Caco-2 (cell line): Measurements from ENCODE around the gene RFX1. TPM values are rescaled to one million over a fixed set of nuclear protein-coding genes. Genes with fewer than 3 reads are reported as not detected.
"Not testable (repeated sequence)": the region's sequence is repeated elsewhere in the genome, so short reads cannot be mapped to it uniquely, and the experiment has no call there.

Experiments used
- BruUV-seq: library from RNA; stranded (reverse); fragments of 400-500 nt; replicated peaks from 2 replicates; lab custom pipeline; 2021; lab: Mats Ljungman, UMichigan
- CTCF ChIA-PET: fragments of 300-600 bp; sonication (Branson Sonifier 250); formaldehyde crosslinking; loops from one replicate; lab custom pipeline; 2022; ENCODE audit warnings: antibody characterized with exemption; lab: Charles Lee
- POLR2A ChIA-PET: fragments of 300-600 bp; sonication (Branson Sonifier 250); formaldehyde crosslinking; loops from one replicate; lab custom pipeline; 2022; ENCODE audit warnings: antibody characterized with exemption; lab: Charles Lee
- DNase-seq, 2 experiments: peaks; one replicate each; pipeline versions ENCODE4 v3.0.0 to v3.0.0-alpha.2; 2020 to 2022
- H3K27me3 ChIP-seq: replicated peaks from 2 replicates; pipeline ENCODE4 v1.6.0; 2011; ENCODE audit warnings: low read length; ENCODE audit not compliant: control insufficient read depth, insufficient read depth
- H3K36me3 ChIP-seq: 2 replicates; pipeline ENCODE4 v1.5.1; 2011; ENCODE audit warnings: low read length; ENCODE audit not compliant: control insufficient read depth, insufficient read depth
- H3K4me1 ChIP-seq: fragments of 250-450 bp; sonication (Bioruptor Pico); 2 replicates; pipeline ENCODE4 v1.5.1; 2020; ENCODE audit warnings: mild to moderate bottlenecking
- H3K4me3 ChIP-seq: 2 replicates; pipeline ENCODE4 v1.5.1; 2011; ENCODE audit warnings: low read depth, mild to moderate bottlenecking, control low read depth, low read length
- H3K9me3 ChIP-seq: fragments of 250-450 bp; sonication (Bioruptor Pico); 2 replicates; pipeline ENCODE4 v1.5.1; 2020; ENCODE audit warnings: mild to moderate bottlenecking, moderate library complexity
- H3K27ac Mint-ChIP-seq: one replicate; pipeline ENCODE4 v1.8.0; 2022; ENCODE audit warnings: mixed read lengths; ENCODE audit not compliant: unreplicated experiment
- H3K27me3 Mint-ChIP-seq: one replicate; pipeline ENCODE4 v1.8.0; 2022; ENCODE audit warnings: mixed read lengths; ENCODE audit not compliant: insufficient read depth, unreplicated experiment
- H3K36me3 Mint-ChIP-seq: one replicate; pipeline ENCODE4 v1.8.0; 2022; ENCODE audit warnings: mild to moderate bottlenecking, mixed read lengths; ENCODE audit not compliant: insufficient read depth, unreplicated experiment
- H3K4me1 Mint-ChIP-seq: one replicate; pipeline ENCODE4 v1.8.0; 2022; ENCODE audit warnings: low read depth, mixed read lengths; ENCODE audit not compliant: unreplicated experiment
- H3K4me3 Mint-ChIP-seq: one replicate; pipeline ENCODE4 v1.8.0; 2022; ENCODE audit warnings: mild to moderate bottlenecking, moderate library complexity, mixed read lengths; ENCODE audit not compliant: unreplicated experiment
- H3K9me3 Mint-ChIP-seq: one replicate; pipeline ENCODE4 v1.8.0; 2022; ENCODE audit warnings: mixed read lengths; ENCODE audit not compliant: unreplicated experiment
- CTCF ChIP-seq, 2 experiments: fragments of 200-600 bp in 1 of 2; IDR thresholded peaks; 1 replicate in 1 of 2; 2 replicates in 1 of 2; pipeline versions ENCODE4 v1.5.1 to v1.8.0; 2011 to 2022; ENCODE audit warnings: antibody characterized with exemption in 1 of 2, control low read depth in 1 of 2, inconsistent platforms in 1 of 2, low read depth in 1 of 2, low read length in 1 of 2, mild to moderate bottlenecking in 1 of 2, moderate library complexity in 1 of 2; ENCODE audit not compliant: insufficient read depth in 1 of 2, severe bottlenecking in 1 of 2, unreplicated experiment in 1 of 2
- intact Hi-C: fragments of 100-400 bp; cut with micrococcal nuclease; formaldehyde crosslinking; loops from one replicate; pipeline ENCODE4 v1.10.0; 2022; ENCODE audit not compliant: unreplicated experiment
- total RNA-seq: library from RNA; stranded (reverse); gene quantifications from 2 replicates; pipeline ENCODE4 v1.2.3, GENCODE V29; 2022

RFX1 gene
- total RNA-seq, 1 experiment from 2014 or later: 11.5 TPM

- intact Hi-C loops: no loop called here
- Histone ChIP-seq H3K4me3 (no peak overlapping the region), H3K27me3 (no peaks in the 10 kb centered on the region), H3K4me1 (no peaks in the 10 kb centered on the region), H3K9me3 (no peaks in the 10 kb centered on the region), H3K36me3 (no peaks in the 10 kb centered on the region)
- peak; percentile 65 to 68 for DNase-seq
- TF ChIP-seq CTCF (IDR thresholded peaks at IDR 0.05; ENCODE audit: insufficient read depth in 1 of 2, low read depth in 1 of 2, low read length in 1 of 2, severe bottlenecking in 1 of 2, unreplicated experiment in 1 of 2): peak; percentile 55 to 64
- peaks cover 6% of the 10 kb centered on the region for H3K4me1 Mint-ChIP-seq
- H3K27ac Mint-ChIP-seq: peak overlapping the region; percentile 80
- ChIA-PET POLR2A (no interaction called here), CTCF (interaction anchor here (0.7 kb wide), 1 partner anchor 35 kb away, joined by 4 read pairs; no protein-coding TSS in a partner anchor)
- BruUV-seq: no TSS peak
- no peaks in the 10 kb centered on the region for H3K36me3 Mint-ChIP-seq
- H3K9me3 Mint-ChIP-seq: no peaks in the 10 kb centered on the region
- no peak overlapping the region for H3K4me3 Mint-ChIP-seq
- H3K27me3 Mint-ChIP-seq: no peaks in the 10 kb centered on the region
Observed at GRCh38 chr19:14023404-14024235, 17.5 kb upstream of the RFX1 start.

- H3K4me1 Mint-ChIP-seq: peaks cover 12% of the 10 kb centered on the region
- Histone ChIP-seq H3K4me1 (no peaks in the 10 kb centered on the region), H3K27me3 (no peaks in the 10 kb centered on the region), H3K36me3 (no peaks in the 10 kb centered on the region), H3K4me3 (no peak overlapping the region), H3K9me3 (no peaks in the 10 kb centered on the region)
- no peak for TF ChIP-seq CTCF (IDR thresholded peaks at IDR 0.05; ENCODE audit: insufficient read depth in 1 of 2, low read depth in 1 of 2, low read length in 1 of 2, severe bottlenecking in 1 of 2, unreplicated experiment in 1 of 2)
- no peaks in the 10 kb centered on the region for H3K9me3 Mint-ChIP-seq
- no peak overlapping the region for H3K4me3 Mint-ChIP-seq
- ChIA-PET CTCF (interaction anchor here (1.5 kb wide), 1 partner anchor 9 kb away, joined by 6 read pairs; the partner anchor contains the start of gene IL27RA), POLR2A (no interaction called here)
- BruUV-seq: no TSS peak
- H3K36me3 Mint-ChIP-seq: peaks cover 5% of the 10 kb centered on the region
- no peak overlapping the region for H3K27ac Mint-ChIP-seq
- DNase-seq: no peak
- H3K27me3 Mint-ChIP-seq: no peaks in the 10 kb centered on the region
- intact Hi-C loops: no loop called here
Observed at GRCh38 chr19:14022469-14022868, 16.3 kb upstream of the RFX1 start.

GRCh38 chr19:14021474-14021873, 15.4 kb upstream of the RFX1 start:
- Histone ChIP-seq H3K4me1 (no peaks in the 10 kb centered on the region), H3K27me3 (no peaks in the 10 kb centered on the region), H3K4me3 (no peak overlapping the region), H3K9me3 (no peaks in the 10 kb centered on the region), H3K36me3 (no peaks in the 10 kb centered on the region)
- no peak for DNase-seq
- Mint-ChIP-seq H3K4me1 (peaks cover 13% of the 10 kb centered on the region), H3K4me3 (no peak overlapping the region), H3K27me3 (no peaks in the 10 kb centered on the region), H3K36me3 (peaks cover 5% of the 10 kb centered on the region), H3K9me3 (no peaks in the 10 kb centered on the region), H3K27ac (no peak overlapping the region)
- intact Hi-C loops: no loop called here
- TF ChIP-seq CTCF (IDR thresholded peaks at IDR 0.05; ENCODE audit: insufficient read depth in 1 of 2, low read depth in 1 of 2, low read length in 1 of 2, severe bottlenecking in 1 of 2, unreplicated experiment in 1 of 2): no peak
- ChIA-PET POLR2A (no interaction called here), CTCF (interaction anchor here (1.5 kb wide), 1 partner anchor 10 kb away, joined by 6 read pairs; the partner anchor contains the start of gene IL27RA)
- no TSS peak for BruUV-seq

GRCh38 chr19:14019739-14020138, 13.6 kb upstream of the RFX1 start:
- H3K4me1 ChIP-seq, H3K4me3 Mint-ChIP-seq, BruUV-seq, DNase-seq, H3K27me3 Mint-ChIP-seq, intact Hi-C loops, H3K4me3 ChIP-seq, H3K36me3 ChIP-seq, H3K36me3 Mint-ChIP-seq, H3K9me3 ChIP-seq, H3K27me3 ChIP-seq, POLR2A ChIA-PET, H3K9me3 Mint-ChIP-seq, H3K27ac Mint-ChIP-seq: not testable (repeated sequence)
- H3K4me1 Mint-ChIP-seq: peaks cover 13% of the 10 kb centered on the region
- CTCF ChIA-PET: interaction anchor here (0.7 kb wide), 1 partner anchor 25 kb away, joined by 3 read pairs; no protein-coding TSS in a partner anchor
